Pancreas (tissue), 10 donors: Measurements from ENCODE around the gene MYO3A. TPM values are rescaled to one million over a fixed set of nuclear protein-coding genes. Genes with fewer than 3 reads are reported as not detected.
"Not testable (repeated sequence)": the region's sequence is repeated elsewhere in the genome, so short reads cannot be mapped to it uniquely, and the experiment has no call there.

Source experiments
- ATAC-seq, 4 donors: fragments of 200-7000 bp; cut with Tn5 transposase; one replicate each; pipeline versions ENCODE4 v1.8.0 to v1.9.1; 2020; ENCODE audit warnings: mild to moderate bottlenecking in 4 of 4, moderate library complexity in 4 of 4
- DNase-seq, 6 donors: peaks; one replicate each; pipeline ENCODE4 v3.0.0-alpha.2; 2020
- FAIRE-seq: peaks from 2 replicates; lab custom pipeline; 2012; peaks lifted over from hg19 to GRCh38; lab: Jason Lieb, UNC
- H3K27ac ChIP-seq, 4 donors: fragments of 200-600 bp; sonication (generic); 1 replicate in 3 of 4; 2 replicates in 1 of 4; pipeline versions ENCODE4 v1.5.0 to v1.8.0; 2020
- H3K27me3 ChIP-seq, 4 donors: fragments of 200-600 bp; one replicate each; pipeline ENCODE4 v1.8.0; 2021
- H3K36me3 ChIP-seq, 3 donors: fragments of 200-600 bp; sonication (generic) in 1 of 3; one replicate each; pipeline versions ENCODE4 v1.5.0 to v1.8.0; 2020 to 2021
- H3K4me1 ChIP-seq, 3 donors: fragments of 200-600 bp; one replicate each; pipeline ENCODE4 v1.8.0; 2021
- H3K4me3 ChIP-seq, 4 donors: fragments of 200-600 bp; sonication (generic) in 2 of 4; one replicate each; pipeline versions ENCODE4 v1.5.0 to v1.8.0; 2020 to 2021
- H3K9me3 ChIP-seq, 4 donors: fragments of 200-600 bp; one replicate each; pipeline ENCODE4 v1.8.0; 2021
- CTCF ChIP-seq, 4 donors: fragments of 200-600 bp; sonication (generic) in 3 of 4; IDR thresholded peaks; one replicate each; pipeline versions ENCODE4 v1.5.0 to v1.8.0; 2021; ENCODE audit warnings: antibody characterized with exemption in 4 of 4
- WGBS, 2 donors: extraction: QIAGEN DNeasy Blood & Tissue Kit; methylation state at CpG; one replicate each; pipeline ENCODE4 v1.1.7; 2013; 5-methylcytosine and 5-hydroxymethylcytosine counted together
- intact Hi-C, 3 donors: fragments of 100-400 bp; cut with DNase I; formaldehyde crosslinking; loops; one replicate each; pipeline versions ENCODE4 v1.11.1 to v1.14.2; 2022
- polyA plus RNA-seq, 2 donors: library from polyadenylated mRNA; stranded (reverse); fragments of 200-250 nt; gene quantifications; one replicate each; pipeline ENCODE4 v1.2.3, GENCODE V29; 2013
- total RNA-seq, 6 donors: library from RNA; stranded (reverse); fragmentation: NEBNext Ultra II Directional in 4 of 6; extraction: Animal tissue kit (Norgen Biotek cat#: 25700) in 4 of 6; gene quantifications; one replicate each; pipeline versions ENCODE4 v1.2.1 to v1.2.4, GENCODE V29; 2021 to 2023
- donor health status: healthy with polysubstance abuse.
- donor health status: DM: no; HTN: no; CAD: no; lungs with moderate emphysema.
- donor health status: DM: no; HTN: no; CAD: no.
- donor health status: control.
- donor health status: control.
- donor health status: Bipolar disorder and iron deficiency.
- donor health status: DM: yes; HTN: yes; CAD: no.
- donor health status: DM: no; HTN: no; CAD: no.
- donor health status: DM: no; HTN: no; CAD: no.
- donor health status: DM: yes; HTN: yes; CAD: no.

MYO3A gene
- total and polyA plus RNA-seq, 8 donors = 0.85 to 14.3 (median 1.9) TPM

- DNase-seq = no peak
- Histone ChIP-seq H3K27me3 (no peaks in the 10 kb centered on the region), H3K4me3 (no peak overlapping the region), H3K36me3 (no peaks in the 10 kb centered on the region), H3K27ac (no peak overlapping the region), H3K4me1 (no peaks in the 10 kb centered on the region), H3K9me3 (no peaks in the 10 kb centered on the region)
- no peak for FAIRE-seq
- WGBS, 2 donors = 32 to 39% methylated on average over 4 of the region's 4 CpGs
- intact Hi-C loops = no loop called here
- TF ChIP-seq CTCF (IDR thresholded peaks at IDR 0.05) = no peak
- ATAC-seq = no peak
Measured at GRCh38 chr10:26052326-26052725, 118.3 kb downstream of the MYO3A start.

- intact Hi-C loops = no loop called here
- H3K27me3 ChIP-seq = no peaks in the 10 kb centered on the region
- DNase-seq (no peak), ATAC-seq (no peak), FAIRE-seq (no peak)
- TF ChIP-seq CTCF (IDR thresholded peaks at IDR 0.05) = no peak
- H3K4me3 ChIP-seq = no peak overlapping the region
- H3K27ac ChIP-seq = no peak overlapping the region
- WGBS, 2 donors = 54 to 64% methylated on average over 1 of the region's 1 CpG
- H3K4me1 ChIP-seq = no peaks in the 10 kb centered on the region
- H3K9me3 ChIP-seq = no peaks in the 10 kb centered on the region
- no peaks in the 10 kb centered on the region for H3K36me3 ChIP-seq
Measured at GRCh38 chr10:26057466-26057865, 123.4 kb downstream of the MYO3A start.

- DNase-seq (no peak), ATAC-seq (no peak), FAIRE-seq (no peak)
- intact Hi-C loops = no loop called here
- Histone ChIP-seq H3K36me3 (no peaks in the 10 kb centered on the region), H3K27ac (no peak overlapping the region), H3K9me3 (no peaks in the 10 kb centered on the region), H3K4me3 (no peak overlapping the region), H3K27me3 (no peaks in the 10 kb centered on the region), H3K4me1 (no peaks in the 10 kb centered on the region)
- TF ChIP-seq CTCF (IDR thresholded peaks at IDR 0.05) = no peak
Measured at GRCh38 chr10:26064106-26064505, 130.1 kb downstream of the MYO3A start.

- no peak for ATAC-seq
- no peak for DNase-seq
- no peaks in the 10 kb centered on the region for H3K27me3 ChIP-seq
- no peak for TF ChIP-seq CTCF (IDR thresholded peaks at IDR 0.05)
- H3K4me1 ChIP-seq = no peaks in the 10 kb centered on the region
- no peak for FAIRE-seq
- no peaks in the 10 kb centered on the region for H3K36me3 ChIP-seq
- no peaks in the 10 kb centered on the region for H3K9me3 ChIP-seq
- WGBS, 2 donors = 29 to 33% methylated on average over 1 of the region's 1 CpG
- H3K27ac ChIP-seq = no peak overlapping the region
- intact Hi-C loops = no loop called here
- no peak overlapping the region for H3K4me3 ChIP-seq
Measured at GRCh38 chr10:26067680-26068079, 133.7 kb downstream of the MYO3A start.

- H3K4me1 ChIP-seq, H3K27ac ChIP-seq, intact Hi-C loops, H3K36me3 ChIP-seq, DNase-seq, ATAC-seq, FAIRE-seq, H3K9me3 ChIP-seq, H3K4me3 ChIP-seq, H3K27me3 ChIP-seq: not testable (repeated sequence)
- WGBS, 2 donors = 75 to 86% methylated on average over 6 to 7 of the region's 7 CpGs
Measured at GRCh38 chr10:26080971-26081370, 146.9 kb downstream of the MYO3A start.

- no peaks in the 10 kb centered on the region for H3K4me1 ChIP-seq
- no peak overlapping the region for H3K27ac ChIP-seq
- TF ChIP-seq CTCF (IDR thresholded peaks at IDR 0.05) = no peak
- intact Hi-C loops = no loop called here
- FAIRE-seq (no peak), DNase-seq (no peak), ATAC-seq (no peak)
- H3K9me3 ChIP-seq = no peaks in the 10 kb centered on the region
- no peaks in the 10 kb centered on the region for H3K27me3 ChIP-seq
- H3K36me3 ChIP-seq = no peaks in the 10 kb centered on the region
- 75 to 76% methylated on average over 4 of the region's 4 CpGs for WGBS, 2 donors
- H3K4me3 ChIP-seq = no peak overlapping the region
Measured at GRCh38 chr10:26081459-26081858, 147.4 kb downstream of the MYO3A start.
